GM06990 (cell line): ENCODE results near the gene SHH.

Experiments used
- DNase-seq: peaks from one replicate; pipeline ENCODE4 v3.0.0-alpha.2; 2011; ENCODE audit not compliant: insufficient read length; ENCODE audit errors: extremely low read depth
- H3K27me3 ChIP-seq: replicated peaks from 2 replicates; pipeline ENCODE4 v1.6.0; 2011; ENCODE audit warnings: low read length; ENCODE audit not compliant: control insufficient read depth, insufficient read depth
- H3K36me3 ChIP-seq: 2 replicates; pipeline ENCODE4 v1.5.1; 2011; ENCODE audit warnings: low read length; ENCODE audit not compliant: control insufficient read depth, insufficient read depth
- H3K4me3 ChIP-seq: replicated peaks from 2 replicates; pipeline ENCODE4 v1.5.1; 2011; ENCODE audit warnings: low read depth, mild to moderate bottlenecking, control low read depth, low read length
- TF ChIP-seq, protein P1 (sequence below): IDR thresholded peaks from 2 replicates; pipeline ENCODE4 v1.5.1; 2011; ENCODE audit warnings: low read length, control low read depth, mild to moderate bottlenecking, inconsistent platforms; ENCODE audit not compliant: insufficient read depth, poor library complexity, severe bottlenecking

The SHH gene

GRCh38 chr7:155850001-155850436 lies 37.8 kb upstream of the SHH start:
- Histone ChIP-seq H3K4me3 (no peak overlapping the region), H3K27me3 (no peaks in the 10 kb centered on the region; the same call in 1 of the 2 replicates), H3K36me3 (no peaks in the 10 kb centered on the region)
- no peak for DNase-seq
- TF ChIP-seq, protein P1, sequence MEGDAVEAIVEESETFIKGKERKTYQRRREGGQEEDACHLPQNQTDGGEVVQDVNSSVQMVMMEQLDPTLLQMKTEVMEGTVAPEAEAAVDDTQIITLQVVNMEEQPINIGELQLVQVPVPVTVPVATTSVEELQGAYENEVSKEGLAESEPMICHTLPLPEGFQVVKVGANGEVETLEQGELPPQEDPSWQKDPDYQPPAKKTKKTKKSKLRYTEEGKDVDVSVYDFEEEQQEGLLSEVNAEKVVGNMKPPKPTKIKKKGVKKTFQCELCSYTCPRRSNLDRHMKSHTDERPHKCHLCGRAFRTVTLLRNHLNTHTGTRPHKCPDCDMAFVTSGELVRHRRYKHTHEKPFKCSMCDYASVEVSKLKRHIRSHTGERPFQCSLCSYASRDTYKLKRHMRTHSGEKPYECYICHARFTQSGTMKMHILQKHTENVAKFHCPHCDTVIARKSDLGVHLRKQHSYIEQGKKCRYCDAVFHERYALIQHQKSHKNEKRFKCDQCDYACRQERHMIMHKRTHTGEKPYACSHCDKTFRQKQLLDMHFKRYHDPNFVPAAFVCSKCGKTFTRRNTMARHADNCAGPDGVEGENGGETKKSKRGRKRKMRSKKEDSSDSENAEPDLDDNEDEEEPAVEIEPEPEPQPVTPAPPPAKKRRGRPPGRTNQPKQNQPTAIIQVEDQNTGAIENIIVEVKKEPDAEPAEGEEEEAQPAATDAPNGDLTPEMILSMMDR, result no peak

- no peak for DNase-seq
- Histone ChIP-seq H3K36me3 (no peaks in the 10 kb centered on the region), H3K4me3 (no peak overlapping the region), H3K27me3 (no peaks in the 10 kb centered on the region; the same call in 1 of the 2 replicates)
- TF ChIP-seq, protein P1, result no peak
Observed at GRCh38 chr7:155848691-155849669, 36.7 kb upstream of the SHH start.

DNA sequence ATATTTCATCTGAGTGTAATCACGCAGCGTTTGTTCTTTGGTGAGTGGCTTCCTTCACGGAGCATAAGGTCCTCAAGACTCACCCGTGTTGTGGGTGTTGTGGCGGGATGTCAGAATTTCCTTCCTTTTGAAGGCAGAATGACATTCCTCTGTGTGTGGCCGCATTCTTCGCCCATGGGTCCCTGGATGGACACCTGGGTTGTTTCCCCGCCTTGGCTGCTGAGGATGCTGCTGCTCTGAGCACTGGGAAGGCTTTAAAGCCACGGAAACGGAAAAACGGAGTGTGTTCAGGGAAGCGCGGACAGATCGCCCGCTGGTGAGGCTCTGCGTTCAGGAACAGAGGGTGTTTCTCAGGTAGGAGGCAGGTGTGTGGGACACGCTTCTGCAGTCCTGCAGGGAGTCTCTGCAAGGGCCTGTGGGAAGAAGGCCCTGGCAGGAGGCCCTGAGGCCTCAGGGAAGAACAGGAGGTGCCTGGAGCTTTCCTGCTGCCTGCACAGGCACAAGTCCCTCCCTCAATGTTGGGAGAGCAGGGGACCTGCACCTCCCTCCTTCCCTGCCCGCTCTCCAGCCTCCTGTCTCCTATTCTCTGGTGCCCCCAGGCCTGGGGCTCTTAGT lies 35.7 kb upstream of the SHH start:
- Histone ChIP-seq H3K27me3 (no peaks in the 10 kb centered on the region; the same call in 1 of the 2 replicates), H3K4me3 (no peak overlapping the region)
- no peak for DNase-seq

DNA sequence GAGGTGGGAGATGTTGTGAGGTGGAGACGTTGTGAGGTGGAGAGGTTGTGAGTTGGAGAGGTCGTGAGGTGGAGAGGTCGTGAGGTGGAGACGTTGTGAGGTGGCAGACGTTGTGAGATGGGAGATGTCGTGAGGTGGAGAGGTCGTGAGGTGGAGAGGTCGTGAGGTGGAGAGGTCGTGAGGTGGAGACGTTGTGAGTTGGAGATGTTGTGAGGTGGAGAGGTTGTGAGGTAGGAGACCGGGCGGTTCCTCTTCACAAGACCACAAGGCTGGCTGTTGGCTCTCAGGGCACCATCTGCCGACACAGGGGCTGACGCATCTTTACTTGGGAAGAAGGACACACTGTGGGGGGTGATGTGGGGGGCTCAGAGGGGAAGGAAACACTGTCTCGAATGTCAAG lies 34.7 kb upstream of the SHH start:
- no peaks in the 10 kb centered on the region; the same call in 1 of the 2 replicates for H3K27me3 ChIP-seq
- H3K4me3 ChIP-seq, result no peak overlapping the region
- no peak for DNase-seq
- TF ChIP-seq, protein P1, result no peak
- H3K36me3 ChIP-seq, result no peaks in the 10 kb centered on the region

More for the DNA sequence above, 35.7 kb upstream of the SHH start:
- TF ChIP-seq, protein P1, result no peak
- no peaks in the 10 kb centered on the region for H3K36me3 ChIP-seq

- Histone ChIP-seq H3K36me3 (no peaks in the 10 kb centered on the region), H3K4me3 (no peak overlapping the region), H3K27me3 (no peaks in the 10 kb centered on the region; the same call in 1 of the 2 replicates)
- DNase-seq, result no peak
- TF ChIP-seq, protein P1, result no peak
Observed at GRCh38 chr7:155846156-155846555, 33.9 kb upstream of the SHH start.
